Prostate gland (tissue), 2 donors: ENCODE measurements around the gene GPR183.

ENCODE experiments used
- POLR2A ChIP-seq: fragments of 450-650 bp; IDR thresholded peaks from one replicate; pipeline ENCODE4 v1.6.1; 2016; ENCODE audit warnings: antibody characterized with exemption, mild to moderate bottlenecking
- POLR2AphosphoS5 ChIP-seq: sonication (generic); formaldehyde crosslinking; IDR thresholded peaks from one replicate; pipeline ENCODE4 v1.6.1; 2017; ENCODE audit warnings: antibody characterized with exemption
- TF ChIP-seq, protein P1 (sequence below), 4 experiments: fragments of 200-600 bp in 2 of 4; fragments of 450-650 bp in 2 of 4; sonication (generic) in 2 of 4; IDR thresholded peaks; 1 replicate in 3 of 4; 2 replicates in 1 of 4; pipeline ENCODE4 v1.5.1; 2016 to 2019; ENCODE audit warnings: antibody characterized with exemption in 4 of 4, mild to moderate bottlenecking in 2 of 4, moderate library complexity in 2 of 4

DNA sequence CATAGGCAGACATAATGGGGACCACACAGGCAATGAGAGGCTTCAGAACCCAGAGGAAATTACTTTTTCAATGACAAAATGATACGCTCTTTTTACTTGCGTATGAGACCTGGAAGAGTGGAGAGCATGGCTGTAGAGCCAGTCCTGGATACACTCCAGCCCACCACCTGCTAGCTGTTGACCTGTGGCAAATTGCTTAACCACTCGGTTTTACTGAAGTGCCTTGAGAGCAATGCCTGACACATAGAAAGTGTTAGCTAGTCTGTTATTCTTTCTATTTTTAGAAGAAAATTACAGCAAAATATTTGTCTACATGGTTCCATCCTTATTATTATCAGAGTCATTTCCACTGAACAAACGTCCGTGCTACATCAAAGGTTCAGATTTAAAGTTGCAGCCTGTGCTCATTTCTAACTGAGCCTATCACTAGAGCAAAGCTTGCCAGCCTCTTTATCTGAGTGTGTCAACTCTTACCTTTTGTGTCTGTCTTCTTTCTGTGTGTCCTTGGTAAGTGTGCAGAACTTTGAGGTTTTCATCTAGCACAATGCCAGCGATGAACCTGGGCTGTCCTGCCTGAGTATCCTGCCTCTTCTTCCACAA, 9.6 kb upstream of the GPR183 start:
- TF ChIP-seq, protein P1, sequence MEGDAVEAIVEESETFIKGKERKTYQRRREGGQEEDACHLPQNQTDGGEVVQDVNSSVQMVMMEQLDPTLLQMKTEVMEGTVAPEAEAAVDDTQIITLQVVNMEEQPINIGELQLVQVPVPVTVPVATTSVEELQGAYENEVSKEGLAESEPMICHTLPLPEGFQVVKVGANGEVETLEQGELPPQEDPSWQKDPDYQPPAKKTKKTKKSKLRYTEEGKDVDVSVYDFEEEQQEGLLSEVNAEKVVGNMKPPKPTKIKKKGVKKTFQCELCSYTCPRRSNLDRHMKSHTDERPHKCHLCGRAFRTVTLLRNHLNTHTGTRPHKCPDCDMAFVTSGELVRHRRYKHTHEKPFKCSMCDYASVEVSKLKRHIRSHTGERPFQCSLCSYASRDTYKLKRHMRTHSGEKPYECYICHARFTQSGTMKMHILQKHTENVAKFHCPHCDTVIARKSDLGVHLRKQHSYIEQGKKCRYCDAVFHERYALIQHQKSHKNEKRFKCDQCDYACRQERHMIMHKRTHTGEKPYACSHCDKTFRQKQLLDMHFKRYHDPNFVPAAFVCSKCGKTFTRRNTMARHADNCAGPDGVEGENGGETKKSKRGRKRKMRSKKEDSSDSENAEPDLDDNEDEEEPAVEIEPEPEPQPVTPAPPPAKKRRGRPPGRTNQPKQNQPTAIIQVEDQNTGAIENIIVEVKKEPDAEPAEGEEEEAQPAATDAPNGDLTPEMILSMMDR (IDR thresholded peaks at IDR 0.05), result no peak
- TF ChIP-seq POLR2A (no peak), POLR2AphosphoS5 (no peak)
